Uterus (tissue), 2 donors: ENCODE measurements around the gene SNX13.

Experiments used
- CTCF ChIP-seq, 4 experiments: fragments of 200-600 bp in 2 of 4; fragments of 450-650 bp in 2 of 4; sonication (generic) in 2 of 4; IDR thresholded peaks; one replicate each; pipeline ENCODE4 v1.5.1; 2016 to 2019; ENCODE audit warnings: antibody characterized with exemption in 4 of 4, mild to moderate bottlenecking in 2 of 4, moderate library complexity in 1 of 4
- POLR2A ChIP-seq, 2 donors: fragments of 450-650 bp; IDR thresholded peaks; one replicate each; pipeline ENCODE4 v1.6.1; 2016; ENCODE audit warnings: antibody characterized with exemption in 2 of 2, mild to moderate bottlenecking in 1 of 2, moderate library complexity in 1 of 2

DNA sequence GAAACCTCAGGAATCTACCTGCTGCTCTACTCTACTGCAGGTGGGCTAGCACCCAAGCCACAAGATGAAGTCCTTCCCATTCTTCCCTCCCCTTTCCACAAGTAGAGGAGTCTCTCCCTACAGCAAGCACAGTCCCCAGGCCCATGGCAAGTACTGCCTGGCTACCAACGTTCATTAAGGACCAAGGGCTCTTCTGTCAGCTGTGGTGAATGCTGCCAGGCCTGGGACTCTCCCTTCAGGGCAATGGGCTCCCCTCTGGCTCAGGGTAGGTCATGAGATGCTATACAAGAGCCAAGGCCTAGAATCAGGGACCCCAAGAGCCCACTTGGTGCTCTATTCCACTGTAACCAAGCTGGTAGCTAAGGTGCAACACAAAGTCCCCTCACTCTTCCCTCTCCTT is 39.8 kb downstream of the SNX13 start:
- TF ChIP-seq CTCF (IDR thresholded peaks at IDR 0.05) (no peak), POLR2A (IDR thresholded peaks at IDR 0.05) (no peak)
